ENCODE measurements around the gene PPFIBP2.
A peak's percentile ranks its signal among the peaks of the same experiment; 100 is the strongest.

The PPFIBP2 gene

DNA sequence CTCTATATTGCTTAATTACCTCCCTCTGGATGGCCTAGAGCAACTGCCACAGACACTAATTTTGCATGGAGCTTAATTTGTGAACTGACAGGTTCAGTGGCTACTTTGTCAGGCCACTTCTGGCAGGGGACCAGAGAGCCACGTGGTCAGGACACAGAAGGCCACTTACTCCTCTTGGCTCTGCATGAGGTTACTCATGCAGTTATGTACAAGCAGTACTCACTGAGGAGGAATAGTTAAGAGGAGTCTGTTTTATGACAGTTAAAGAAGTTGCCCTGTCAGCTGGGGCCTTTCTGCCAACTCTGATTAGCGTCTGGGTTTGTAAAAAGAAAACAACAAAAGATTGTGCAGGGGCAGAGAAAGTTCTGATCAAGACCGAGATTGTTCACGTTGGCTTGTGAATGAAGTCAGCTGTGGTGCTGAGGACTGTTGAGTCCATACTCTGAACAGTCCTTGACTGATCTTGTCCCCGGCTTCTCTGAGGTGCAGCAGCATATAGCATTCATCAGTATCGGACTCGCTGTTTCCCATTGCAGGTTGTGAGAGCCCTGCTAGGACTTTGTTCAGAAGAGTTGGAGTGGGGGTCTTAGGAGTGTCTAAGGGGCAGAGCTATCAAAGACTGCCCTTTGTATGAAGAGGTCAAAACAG, 41.4 kb downstream of the PPFIBP2 start:
- no peak for DNase-seq (ENCODE audit: low read depth)

DNA sequence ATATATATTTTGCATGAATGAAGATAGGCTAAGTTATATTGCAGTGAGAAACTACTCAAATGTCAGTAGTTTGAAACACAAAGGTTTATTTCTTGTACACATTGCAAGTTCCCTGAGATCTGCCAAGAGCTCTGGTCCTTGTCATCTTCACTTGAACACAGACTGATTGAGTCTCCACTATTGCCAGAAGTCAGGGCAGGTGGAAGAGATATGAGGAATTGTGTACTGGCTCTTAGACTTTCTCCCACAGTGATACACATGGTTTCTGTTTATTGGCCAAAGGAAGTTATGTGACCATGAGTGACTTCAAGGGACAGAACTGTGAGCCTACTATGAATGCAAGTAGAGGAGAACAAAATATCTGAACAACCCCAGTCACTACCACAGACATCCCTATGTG, 44.2 kb downstream of the PPFIBP2 start:
- DNase-seq (ENCODE audit: low read depth): no peak

DNA sequence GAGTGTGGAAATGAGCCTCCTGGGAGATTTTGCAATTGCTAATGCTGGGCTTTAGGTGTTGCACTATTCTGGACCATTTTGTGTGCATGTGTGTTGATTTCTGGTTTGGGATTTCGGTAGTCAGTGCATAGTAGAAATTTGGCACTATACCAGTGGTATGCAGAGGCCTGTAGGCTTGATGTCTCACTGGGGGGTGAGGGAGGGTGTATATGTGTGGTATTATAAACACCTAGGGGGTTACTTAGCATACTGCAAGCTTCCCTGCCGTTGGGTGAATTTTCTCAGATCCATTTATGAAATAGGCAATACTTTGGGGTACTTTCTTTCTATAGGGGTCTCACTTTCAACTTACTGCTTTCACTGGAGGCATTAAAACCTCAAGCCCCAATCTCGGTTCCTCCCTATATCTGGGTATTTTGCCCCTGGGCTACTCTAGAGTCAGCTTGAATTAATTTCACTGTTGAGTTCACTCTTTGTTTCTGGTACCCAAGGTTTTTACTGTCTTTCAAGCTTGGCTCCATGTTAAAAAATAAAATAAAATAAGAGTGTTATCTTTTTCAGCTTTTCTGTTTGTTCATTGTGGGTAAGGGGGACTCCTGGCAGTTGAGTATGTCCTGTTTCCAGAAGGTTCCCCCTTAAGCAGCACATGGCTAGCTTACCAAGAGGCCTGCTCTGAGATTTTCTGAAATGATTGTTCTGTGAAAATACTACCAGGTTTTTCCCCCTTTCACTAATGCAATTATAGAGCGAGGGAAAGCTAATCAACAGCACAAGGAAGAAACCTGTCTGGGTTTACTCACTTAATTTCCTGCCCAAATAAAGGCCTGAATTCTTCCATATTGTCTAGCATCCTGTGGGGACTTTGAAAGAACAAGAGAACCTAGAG, 45.8 kb downstream of the PPFIBP2 start:
- DNase-seq (ENCODE audit: low read depth): no peak

DNA sequence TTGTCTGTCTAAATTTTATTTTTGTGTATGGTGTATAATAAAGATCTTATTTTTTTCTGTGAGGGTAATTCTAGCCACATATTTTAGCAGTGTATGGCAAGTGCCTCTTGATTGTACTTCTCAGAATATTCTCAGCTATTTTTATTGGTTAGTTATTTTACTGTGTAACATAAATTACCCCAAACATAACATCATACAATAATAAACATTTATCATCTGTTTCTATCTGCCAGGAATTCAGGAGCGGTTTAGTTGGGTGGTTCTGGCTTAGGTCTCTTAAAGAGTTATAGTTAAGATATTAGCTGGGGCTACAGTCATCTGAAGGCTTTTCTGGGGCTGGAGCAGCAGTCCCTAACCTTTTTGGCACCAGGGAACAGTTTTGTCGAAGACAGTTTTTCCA, 47.8 kb downstream of the PPFIBP2 start:
- DNase-seq (ENCODE audit: low read depth): no peak

DNA sequence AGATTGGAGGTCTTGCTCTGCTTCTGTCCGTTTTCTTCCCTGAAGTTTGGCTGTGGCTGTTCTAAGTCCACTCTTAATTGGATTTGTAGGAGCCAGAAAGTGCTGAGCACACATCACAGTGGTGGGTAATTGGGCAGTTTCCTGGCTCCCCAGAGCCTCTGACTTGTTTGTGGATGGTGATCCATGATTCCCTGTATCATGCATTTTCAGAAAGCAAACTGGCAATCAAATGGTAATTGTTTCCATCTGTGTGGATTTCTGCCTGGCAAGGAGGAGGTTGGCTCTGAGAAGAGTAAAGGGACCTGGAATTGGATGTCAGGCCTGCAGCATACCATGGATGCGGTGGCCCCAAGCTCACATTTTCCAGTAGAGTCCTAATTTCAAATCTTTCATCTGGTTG, 49.5 kb downstream of the PPFIBP2 start:
- no peak for DNase-seq (ENCODE audit: low read depth)

DNA sequence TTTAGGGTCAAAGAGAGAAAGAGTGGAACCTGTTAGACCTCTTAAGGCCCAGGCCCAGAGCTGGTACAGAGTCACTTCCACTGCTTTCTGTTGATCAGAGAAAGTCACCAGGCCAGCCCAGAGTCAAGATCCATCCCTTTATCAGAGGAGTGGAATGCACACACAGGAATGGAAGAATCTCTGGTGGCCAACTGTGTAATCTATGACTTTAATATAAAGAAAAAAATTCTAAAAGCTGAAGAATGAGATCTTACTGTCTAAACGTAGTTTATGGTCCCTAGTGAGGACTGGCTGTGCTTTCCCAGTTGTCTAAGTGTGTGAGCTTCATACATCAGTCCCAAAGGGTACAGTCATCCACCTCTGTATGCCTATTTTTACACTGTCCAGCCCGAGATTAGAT, 51.0 kb downstream of the PPFIBP2 start:
- DNase-seq (ENCODE audit: low read depth): no peak

DNA sequence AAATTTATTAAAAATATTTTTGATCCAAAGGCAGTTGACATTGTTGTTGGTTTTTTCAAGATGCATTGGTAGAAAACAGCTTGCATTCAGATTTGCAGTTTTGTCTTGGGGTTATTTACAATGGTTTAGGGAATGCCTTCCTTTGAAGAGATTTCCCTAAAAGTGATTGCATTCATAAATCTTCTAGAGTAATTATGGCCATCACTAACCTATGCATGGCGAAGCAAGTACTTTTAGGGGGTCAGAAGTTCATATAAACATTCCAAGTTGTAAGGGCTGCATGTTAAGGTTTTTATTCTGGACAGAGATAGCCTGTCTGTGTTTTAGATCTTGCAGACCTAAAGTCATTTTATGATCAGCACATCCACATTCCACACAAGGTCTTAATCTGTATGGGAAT, 53.5 kb downstream of the PPFIBP2 start:
- no peak for DNase-seq (ENCODE audit: low read depth)

DNA sequence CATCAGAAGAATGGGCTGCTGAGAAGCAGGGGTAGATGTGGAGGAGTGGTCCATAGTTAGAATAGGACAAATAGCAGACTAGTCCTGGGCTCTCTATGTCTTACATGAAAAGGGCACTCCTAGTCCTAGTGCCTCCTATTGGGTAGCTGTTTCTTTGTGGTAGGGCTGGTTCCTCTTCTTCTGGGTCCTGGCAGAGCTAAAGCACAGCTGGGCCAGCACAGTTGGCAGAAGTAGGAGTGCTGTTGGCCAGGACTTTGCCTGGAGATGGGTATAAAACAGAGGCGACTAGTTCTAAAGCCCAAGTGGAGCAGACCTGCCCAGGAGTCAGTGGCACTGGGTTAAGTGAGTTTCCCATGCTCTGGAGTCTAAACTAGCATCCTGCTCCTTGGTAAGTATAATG, 55.2 kb downstream of the PPFIBP2 start:
- DNase-seq (ENCODE audit: low read depth): no peak

DNA sequence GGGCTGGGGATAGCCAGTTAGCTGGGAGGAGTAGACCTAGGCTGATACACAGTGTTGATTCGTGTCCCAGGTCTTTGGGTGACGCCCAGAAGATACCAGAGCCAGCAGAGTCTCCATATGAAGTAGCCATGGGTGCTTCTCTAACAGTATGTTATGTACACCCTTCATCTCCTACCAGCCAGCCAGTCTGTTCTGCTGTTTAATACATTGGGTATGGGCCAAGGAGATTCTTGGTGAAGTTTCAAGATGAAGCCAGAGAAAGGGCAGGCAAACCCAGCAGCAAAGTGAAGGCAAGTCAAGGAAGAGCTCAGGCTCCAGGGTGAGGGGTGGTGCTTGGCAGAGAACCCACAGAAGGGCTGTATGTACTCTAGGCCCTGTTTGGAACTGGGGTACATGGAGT, 56.4 kb downstream of the PPFIBP2 start:
- no peak for DNase-seq (ENCODE audit: low read depth)

DNA sequence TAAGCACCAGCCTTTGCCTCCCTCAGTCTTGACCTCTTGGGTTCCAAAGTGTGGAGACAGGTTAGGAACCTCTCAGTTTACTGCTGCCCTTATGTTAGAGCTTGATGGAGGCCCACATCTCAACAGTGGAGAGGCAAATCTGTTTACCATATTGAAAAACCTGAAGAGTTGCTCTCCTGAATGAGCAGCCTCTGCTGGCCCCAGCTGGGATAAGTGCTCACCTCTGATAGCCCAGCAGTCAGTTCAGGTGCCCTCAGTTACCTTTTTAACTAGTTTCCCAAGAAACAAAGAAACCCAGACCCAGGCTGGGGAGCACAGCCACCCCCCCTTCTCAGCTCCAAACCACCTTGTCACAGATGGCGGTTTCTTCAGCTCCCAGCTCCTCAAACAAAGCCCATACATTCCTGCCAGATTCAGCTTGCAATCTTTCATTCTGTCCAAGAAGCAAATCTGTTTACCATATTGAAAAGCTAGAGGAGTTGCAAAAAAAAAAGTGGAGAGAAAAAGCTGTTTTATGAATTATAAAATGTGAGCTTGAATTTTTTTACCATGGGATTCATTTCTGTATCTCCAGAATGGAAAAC, 57.2 kb downstream of the PPFIBP2 start:
- no peak for DNase-seq (ENCODE audit: low read depth)

DNA sequence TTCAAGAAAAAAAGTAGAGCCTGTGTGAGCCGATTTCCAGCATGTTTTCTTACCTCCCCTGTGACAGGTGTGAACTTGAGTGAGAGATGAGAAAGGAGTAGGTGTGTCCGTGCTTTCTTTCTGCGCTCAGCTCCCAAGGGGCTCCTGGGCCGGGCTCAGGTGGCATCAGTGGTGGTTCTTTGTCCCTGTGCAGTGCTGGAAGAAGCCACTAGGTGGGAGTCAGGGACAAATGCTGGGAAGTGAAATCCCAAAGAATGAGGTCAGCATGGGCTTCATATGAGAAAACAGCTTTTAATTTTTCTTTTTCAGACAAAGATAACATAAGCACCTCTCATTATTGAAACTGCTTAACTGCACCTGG, 57.8 kb downstream of the PPFIBP2 start:
- peak; percentile 52 for DNase-seq (ENCODE audit: low read depth)

DNA sequence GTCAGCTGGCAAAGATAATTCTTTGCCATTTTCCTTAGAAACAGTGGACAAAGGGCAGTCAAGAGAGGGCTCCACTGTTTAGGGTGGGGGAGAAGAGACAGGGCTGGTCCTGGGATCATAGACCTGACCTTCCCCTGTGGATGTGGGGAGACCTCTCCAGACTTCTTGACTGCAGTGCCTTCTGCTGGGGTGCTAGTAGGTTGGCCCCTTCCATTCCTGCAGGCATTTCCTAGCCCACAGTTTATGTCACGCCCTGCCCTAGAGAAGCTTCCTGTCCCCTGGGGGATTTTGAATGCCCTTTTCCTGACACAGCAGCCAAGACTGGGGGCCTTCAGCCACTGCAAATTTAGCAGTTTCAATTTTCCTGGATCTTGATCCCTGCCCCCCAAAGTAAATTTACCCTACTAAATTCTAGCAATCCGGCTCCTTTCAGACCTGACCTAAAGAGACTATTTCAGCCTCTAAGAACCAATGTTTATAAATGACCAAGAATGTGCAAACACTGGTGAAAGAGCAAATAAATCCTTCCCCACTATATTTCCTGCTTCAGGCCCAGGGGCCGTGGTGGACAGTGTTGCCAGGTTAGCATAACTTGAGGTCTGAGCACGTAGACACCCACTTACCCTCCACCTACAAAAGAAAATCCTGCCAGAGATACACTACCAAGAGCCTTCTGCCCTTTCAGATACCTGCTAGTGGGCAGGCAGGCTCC, 58.4 kb downstream of the PPFIBP2 start:
- no peak for DNase-seq (ENCODE audit: low read depth)

DNA sequence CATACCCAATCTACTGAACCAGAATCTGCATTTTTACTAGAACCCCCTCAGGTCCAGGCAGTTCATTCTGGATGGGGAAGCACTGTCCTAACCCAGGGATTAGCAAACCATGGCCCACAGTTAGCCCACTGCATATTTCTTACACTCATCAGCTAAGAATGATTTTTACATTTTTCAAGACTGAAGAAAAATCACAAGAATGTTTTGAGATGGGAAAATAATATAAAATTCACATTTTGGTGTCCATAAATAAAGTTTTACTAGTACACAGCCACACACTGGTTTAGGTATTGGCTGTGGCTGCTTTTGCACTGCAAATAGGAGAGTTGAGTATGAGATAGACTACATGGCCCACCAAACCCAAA, 59.4 kb downstream of the PPFIBP2 start:
- no peak for DNase-seq (ENCODE audit: low read depth)

DNA sequence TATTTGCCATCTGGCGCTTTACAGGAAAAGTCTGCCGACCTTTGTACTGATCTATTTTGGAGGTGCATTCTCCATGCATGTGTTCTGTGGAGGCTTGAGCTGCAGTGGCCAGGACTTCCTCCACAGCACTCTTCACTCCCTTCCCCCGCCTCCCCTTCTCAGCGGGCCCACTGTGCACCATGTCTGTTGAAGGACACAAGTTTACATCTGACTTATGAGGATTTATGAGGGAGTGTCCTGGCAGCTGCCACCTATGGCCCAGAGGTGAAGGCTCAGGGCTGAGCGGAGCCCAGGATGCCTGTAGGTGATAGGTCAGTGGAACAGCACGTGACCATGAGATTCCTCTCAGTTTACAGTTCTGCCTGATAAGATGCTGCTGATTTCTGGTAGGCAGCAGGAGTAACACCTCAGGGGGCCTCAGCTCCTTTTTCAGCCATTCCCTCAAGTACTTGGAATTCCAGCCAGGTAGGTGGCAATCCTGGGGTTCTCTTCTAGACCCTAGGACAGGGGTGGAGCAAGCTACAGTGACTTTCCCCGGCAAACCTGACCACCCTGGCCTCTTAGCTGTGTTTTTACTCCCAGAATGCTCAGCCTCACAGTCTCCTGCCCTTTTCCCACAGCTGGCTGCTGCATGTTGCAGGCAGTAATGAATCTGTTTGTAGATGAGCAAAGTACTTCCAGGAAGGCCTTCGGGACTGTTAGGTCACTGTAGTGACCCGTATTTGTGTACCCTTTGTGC, 59.9 kb downstream of the PPFIBP2 start:
- no peak for DNase-seq (ENCODE audit: low read depth)

DNA sequence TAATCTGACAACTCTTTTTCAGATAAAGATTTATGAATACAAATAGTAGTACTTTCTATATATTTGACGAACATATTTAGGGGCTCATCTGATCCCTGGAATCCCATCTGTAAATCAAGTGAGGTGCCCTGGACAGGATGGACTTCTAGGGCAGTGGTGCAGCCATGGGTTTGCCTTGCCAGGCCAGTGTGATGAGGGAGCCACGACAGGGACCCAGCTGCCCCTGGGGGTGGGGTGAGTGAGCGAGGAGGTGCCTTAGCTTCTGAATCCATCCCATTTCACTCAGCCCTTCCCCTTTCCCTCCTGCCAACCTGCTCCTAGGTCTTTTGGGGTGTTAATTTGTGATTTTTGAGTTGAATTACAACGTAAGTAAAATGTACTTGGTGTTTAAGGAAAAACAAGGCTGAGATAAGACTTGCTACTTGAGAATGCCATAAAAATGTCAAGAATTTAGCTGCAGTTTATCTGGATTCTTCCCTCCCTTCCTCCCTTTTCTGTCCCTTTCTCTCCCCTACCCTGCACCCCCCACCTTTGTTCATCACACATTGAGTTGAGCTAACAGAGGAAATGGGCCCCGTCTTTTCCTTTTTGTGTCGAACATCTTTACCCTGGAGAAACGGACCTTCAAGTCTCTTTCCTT, 60.8 kb downstream of the PPFIBP2 start:
- DNase-seq (ENCODE audit: low read depth): no peak

DNA sequence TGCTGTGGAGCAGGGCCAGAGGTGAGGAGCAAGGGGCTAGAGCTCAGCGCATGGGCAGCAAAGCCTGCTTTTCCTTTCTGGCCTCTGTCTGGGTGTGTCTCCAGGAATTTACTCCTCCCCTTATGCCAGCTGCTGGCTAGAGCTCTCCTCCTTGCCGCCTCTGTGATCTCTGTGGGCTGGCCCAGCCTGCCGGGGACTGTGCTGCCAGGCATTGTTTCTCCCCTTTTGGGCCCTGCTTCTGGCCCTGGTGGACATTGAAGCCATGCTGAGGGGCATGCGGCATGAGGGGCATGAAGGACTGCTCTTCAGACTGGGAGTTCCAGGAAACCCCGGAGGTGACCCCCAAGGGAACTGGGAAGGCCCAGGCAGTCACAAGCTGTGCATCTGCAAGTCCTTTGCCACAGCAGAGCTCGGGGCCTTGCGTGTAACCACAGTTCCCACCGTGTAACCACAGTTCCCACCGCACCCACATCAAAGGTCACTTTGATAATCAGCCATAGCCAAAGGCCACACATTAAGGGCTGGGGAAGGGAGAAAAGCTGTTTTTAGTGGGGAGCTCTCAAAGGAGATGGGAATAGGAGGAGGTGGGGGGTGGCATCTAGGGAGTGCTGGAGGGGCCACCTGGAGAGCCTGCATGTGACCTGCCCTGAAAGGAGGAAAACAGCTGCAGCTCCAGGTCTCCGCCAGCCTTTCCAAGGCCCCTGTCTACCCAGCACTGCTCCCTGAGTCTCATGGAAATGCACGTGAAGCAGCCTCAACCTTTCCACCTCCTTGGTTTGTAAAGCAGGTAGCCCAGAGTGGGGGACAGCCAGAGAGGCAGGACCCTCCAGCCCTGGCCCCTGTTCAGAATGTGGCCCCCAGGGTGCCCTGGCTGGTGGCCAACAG, 62.3 kb downstream of the PPFIBP2 start:
- DNase-seq (ENCODE audit: low read depth): no peak

DNA sequence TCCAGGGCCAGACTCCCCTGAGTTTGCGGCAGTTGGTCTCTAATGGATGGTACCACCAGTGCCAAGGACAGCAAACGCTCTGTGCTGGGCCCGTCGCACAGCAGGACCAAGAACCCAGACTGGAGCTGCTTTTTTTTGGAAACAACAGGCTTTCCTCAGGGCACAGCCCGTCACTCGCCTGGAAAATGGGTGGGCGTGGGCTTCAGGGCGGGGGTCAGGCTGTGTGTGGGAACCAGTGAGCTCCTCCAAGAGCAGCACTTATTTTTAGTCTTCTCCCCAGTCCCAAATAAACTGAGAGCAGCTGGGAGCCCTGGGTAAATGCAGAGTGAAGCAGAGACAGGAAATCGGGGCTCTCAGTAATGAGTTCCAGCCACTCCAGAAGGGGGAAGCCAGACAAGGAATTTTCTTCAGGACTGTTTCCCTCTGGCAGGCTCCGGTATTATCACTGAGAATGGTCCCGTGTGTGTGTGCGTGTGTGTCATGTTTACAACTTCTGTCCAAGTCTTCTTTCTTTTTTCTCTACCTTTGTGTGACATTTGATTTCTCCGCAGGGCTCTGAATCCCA, 63.0 kb downstream of the PPFIBP2 start:
- DNase-seq (ENCODE audit: low read depth): peak; percentile 22

DNA sequence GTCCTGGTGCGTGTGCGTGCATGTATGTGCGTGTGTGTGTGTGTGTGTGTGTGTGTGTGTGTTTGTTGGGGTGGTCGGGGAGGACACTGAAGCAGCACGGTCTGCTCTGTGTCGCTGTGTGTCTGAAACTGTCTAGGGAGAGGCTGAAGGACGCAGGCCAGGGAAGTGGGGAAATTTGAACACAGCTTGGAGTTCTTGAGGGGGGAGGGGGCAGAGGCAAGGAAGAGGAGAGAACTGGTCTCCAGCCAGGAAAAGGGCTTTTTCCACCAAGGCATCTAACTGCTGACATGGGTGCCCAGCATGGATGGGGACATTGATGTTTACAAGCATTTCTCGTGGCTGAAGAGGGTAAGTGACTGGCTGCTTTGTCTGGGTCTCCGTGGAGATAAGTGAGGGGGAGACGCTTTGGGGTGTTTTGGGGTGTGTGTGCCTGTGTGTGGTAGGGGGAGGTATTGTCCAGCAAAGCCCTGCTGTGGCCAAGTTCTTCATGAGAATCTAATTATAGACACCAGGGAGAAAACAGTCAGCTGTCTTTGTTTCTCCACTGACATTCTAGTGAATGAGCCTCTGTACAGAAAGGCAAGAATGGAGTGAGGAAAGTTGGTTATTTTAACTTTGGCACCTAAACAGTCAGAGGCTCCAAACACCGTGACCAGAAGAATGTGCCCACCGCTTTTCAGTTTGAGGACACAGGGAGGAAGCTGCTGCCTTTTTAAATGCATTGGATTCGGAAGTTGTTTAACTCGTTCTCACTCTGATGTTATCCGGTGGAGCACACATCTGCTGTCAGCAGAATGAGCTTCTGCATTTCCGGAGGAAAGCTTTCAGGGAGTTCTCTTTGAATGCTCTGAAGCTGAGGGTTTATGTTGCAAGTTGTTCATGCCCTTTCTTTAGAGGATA, 63.7 kb downstream of the PPFIBP2 start:
- DNase-seq (ENCODE audit: low read depth): peak; percentile 34

DNA sequence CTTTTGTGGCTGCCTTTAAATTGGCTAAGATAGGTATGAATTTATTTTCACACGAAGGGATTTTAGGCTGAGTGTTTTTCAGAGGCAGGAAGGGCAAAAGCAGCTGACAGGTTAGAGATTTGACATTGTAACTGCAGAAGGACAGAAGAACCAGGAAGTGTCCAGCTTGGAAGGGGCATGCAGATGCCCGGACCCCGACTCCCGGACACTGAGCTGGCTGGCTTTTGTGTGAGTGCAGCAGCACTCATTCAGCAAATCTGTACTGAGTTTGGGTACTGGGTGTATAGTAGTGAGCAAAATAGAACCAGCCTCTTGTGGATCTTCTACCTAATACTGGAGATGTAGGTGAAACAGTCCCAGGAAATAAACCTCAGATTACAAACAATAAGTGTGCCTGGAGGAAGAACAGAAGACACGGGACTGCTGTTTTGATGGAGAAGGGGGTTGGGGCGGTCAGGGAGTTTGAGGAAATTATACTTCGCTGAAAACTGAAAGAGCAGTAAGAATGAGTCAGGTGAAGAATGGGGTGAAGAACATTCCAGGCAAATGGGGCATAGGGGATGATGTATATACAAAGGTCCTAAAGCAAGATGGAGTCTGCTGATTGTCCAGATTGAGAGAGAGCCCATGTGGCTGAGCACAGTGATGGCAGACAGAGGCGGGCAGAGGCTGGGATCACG, 64.6 kb downstream of the PPFIBP2 start:
- no peak for DNase-seq (ENCODE audit: low read depth)

Data from fibroblast of the conjunctiva (primary cell).